GM23338 (cell line): Measurements from ENCODE around the gene FBLN2. TPM values are rescaled to one million over a fixed set of nuclear protein-coding genes. Genes with fewer than 3 reads are reported as not detected.

Experiments
- ATAC-seq: fragments of 200-7000 bp; cut with Tn5 transposase; 3 replicates; pipeline ENCODE4 v1.9.1; 2020
- DNase-seq: peaks from one replicate; pipeline ENCODE4 v3.0.0-alpha.2; 2015; ENCODE audit warnings: low spot score
- H2AFZ ChIP-seq: fragments of 200-600 bp; sonication (generic); 2 replicates; pipeline ENCODE4 v1.8.0; 2016; ENCODE audit warnings: antibody characterized with exemption, mild to moderate bottlenecking, moderate library complexity
- H3F3A ChIP-seq: fragments of 200-600 bp; sonication (generic); replicated peaks from 2 replicates; pipeline ENCODE4 v1.8.0; 2017; ENCODE audit warnings: antibody characterized with exemption, mixed run types, low read depth
- H3K27ac ChIP-seq: fragments of 200-600 bp; sonication (generic); 2 replicates; pipeline ENCODE4 v1.6.1; 2016; ENCODE audit warnings: low read depth
- H3K27me3 ChIP-seq: fragments of 200-600 bp; sonication (generic); 2 replicates; pipeline ENCODE4 v1.8.0; 2016; ENCODE audit warnings: mild to moderate bottlenecking, mixed run types, moderate library complexity; ENCODE audit not compliant: insufficient read depth
- H3K36me3 ChIP-seq: fragments of 200-600 bp; sonication (generic); 2 replicates; pipeline ENCODE4 v1.8.0; 2016; ENCODE audit warnings: mild to moderate bottlenecking; ENCODE audit not compliant: insufficient read depth
- H3K4me1 ChIP-seq: fragments of 200-600 bp; sonication (generic); 2 replicates; pipeline ENCODE4 v1.8.0; 2016; ENCODE audit warnings: mild to moderate bottlenecking, moderate library complexity; ENCODE audit not compliant: insufficient read depth
- H3K4me2 ChIP-seq: fragments of 200-600 bp; sonication (generic); 2 replicates; pipeline ENCODE4 v1.7.1; 2017; ENCODE audit warnings: mixed run types
- H3K4me3 ChIP-seq: fragments of 200-600 bp; sonication (generic); 2 replicates; pipeline ENCODE4 v1.6.1; 2016; ENCODE audit warnings: mixed run types
- H3K79me2 ChIP-seq: fragments of 200-600 bp; sonication (generic); replicated peaks from 2 replicates; pipeline ENCODE4 v1.8.0; 2017; ENCODE audit warnings: mild to moderate bottlenecking; ENCODE audit not compliant: insufficient read depth
- H3K9me2 ChIP-seq: fragments of 200-600 bp; sonication (generic); 2 replicates; pipeline ENCODE4 v1.8.0; 2017; ENCODE audit not compliant: insufficient read depth
- H4K20me1 ChIP-seq: fragments of 200-600 bp; sonication (generic); replicated peaks from 2 replicates; pipeline ENCODE4 v1.8.0; 2017; ENCODE audit warnings: mild to moderate bottlenecking; ENCODE audit not compliant: insufficient read depth
- H3K27ac Mint-ChIP-seq: 2 replicates; pipeline ENCODE4 v1.8.0; 2020; ENCODE audit warnings: inconsistent platforms, mild to moderate bottlenecking, moderate library complexity, mixed read lengths
- H3K27me3 Mint-ChIP-seq: 3 replicates; pipeline ENCODE4 v1.8.0; 2022; ENCODE audit warnings: low read depth, mild to moderate bottlenecking, moderate library complexity, mixed read lengths, inconsistent platforms; ENCODE audit not compliant: insufficient read depth, poor library complexity
- H3K36me3 Mint-ChIP-seq: 3 replicates; pipeline ENCODE4 v1.8.0; 2021; ENCODE audit warnings: low read depth, mild to moderate bottlenecking, inconsistent platforms, moderate library complexity, mixed read lengths
- H3K4me1 Mint-ChIP-seq: 3 replicates; pipeline ENCODE4 v1.8.0; 2020; ENCODE audit warnings: mild to moderate bottlenecking, inconsistent platforms, mixed read lengths
- H3K4me3 Mint-ChIP-seq: 3 replicates; pipeline ENCODE4 v1.8.0; 2021; ENCODE audit warnings: moderate library complexity, mild to moderate bottlenecking, inconsistent platforms, mixed read lengths
- H3K9me3 Mint-ChIP-seq: 3 replicates; pipeline ENCODE4 v1.8.0; 2020; ENCODE audit warnings: moderate library complexity, mild to moderate bottlenecking, inconsistent platforms, mixed read lengths
- CREB1 ChIP-seq: fragments of 250-450 bp; sonication (Bioruptor Pico); IDR thresholded peaks from 2 replicates; pipeline ENCODE4 v1.5.0; 2020; ENCODE audit warnings: low read depth, mild to moderate bottlenecking, moderate library complexity
- CTCF ChIP-seq, 2 experiments: fragments of 200-600 bp in 1 of 2; sonication (generic) in 1 of 2; conservative IDR thresholded peaks; 2 replicates each; pipeline versions ENCODE4 v1.5.1 to v1.6.1; 2016 to 2017; ENCODE audit warnings: antibody characterized with exemption in 2 of 2, low read depth in 2 of 2, mild to moderate bottlenecking in 2 of 2, moderate library complexity in 1 of 2
- ETS1 ChIP-seq: IDR thresholded peaks from 2 replicates; pipeline ENCODE4 v1.6.1; 2016; ENCODE audit warnings: antibody characterized with exemption
- EZH2 ChIP-seq: fragments of 200-600 bp; sonication (generic); IDR thresholded peaks from one replicate; pipeline ENCODE4 v1.8.0; 2017; ENCODE audit warnings: antibody characterized with exemption, mild to moderate bottlenecking, low read depth; ENCODE audit not compliant: unreplicated experiment
- EZH2phosphoT487 ChIP-seq: fragments of 200-600 bp; sonication (generic); IDR thresholded peaks from one replicate; pipeline ENCODE4 v1.8.1; 2018; ENCODE audit warnings: antibody characterized with exemption; ENCODE audit not compliant: unreplicated experiment
- JUNB ChIP-seq: IDR thresholded peaks from one replicate; pipeline ENCODE4 v1.6.1; 2016; ENCODE audit warnings: antibody characterized with exemption; ENCODE audit not compliant: unreplicated experiment
- NANOG ChIP-seq: IDR thresholded peaks from 2 replicates; pipeline ENCODE4 v1.6.1; 2016; ENCODE audit warnings: antibody characterized with exemption, borderline replicate concordance
- POLR2AphosphoS5 ChIP-seq: IDR thresholded peaks from 2 replicates; pipeline ENCODE4 v1.6.1; 2016; ENCODE audit warnings: antibody characterized with exemption, low read depth
- REST ChIP-seq: IDR thresholded peaks from one replicate; pipeline ENCODE4 v1.6.1; 2018; ENCODE audit warnings: antibody characterized with exemption; ENCODE audit not compliant: unreplicated experiment
- STAT1 ChIP-seq: IDR thresholded peaks from one replicate; pipeline ENCODE4 v1.6.1; 2016; ENCODE audit warnings: antibody characterized with exemption; ENCODE audit not compliant: unreplicated experiment
- ZNF114 ChIP-seq: fragments of 250-450 bp; sonication (Bioruptor Pico); IDR thresholded peaks from 2 replicates; pipeline ENCODE4 v1.5.0; 2020; ENCODE audit warnings: mild to moderate bottlenecking, moderate library complexity
- ZNF331 ChIP-seq: fragments of 250-450 bp; sonication (Bioruptor Pico); IDR thresholded peaks from 2 replicates; pipeline ENCODE4 v1.5.0; 2020; ENCODE audit warnings: low read depth, mild to moderate bottlenecking, moderate library complexity
- ZNF462 ChIP-seq: fragments of 250-450 bp; sonication (Bioruptor Pico); IDR thresholded peaks from 2 replicates; pipeline ENCODE4 v1.5.0; 2020; ENCODE audit warnings: mild to moderate bottlenecking, moderate library complexity
- polyA plus RNA-seq: library from polyadenylated mRNA; unstranded; fragments of >200 nt; fragmentation: Nextera tagmentation; extraction: Ambion mirVana; gene quantifications from 2 replicates; pipeline ENCODE4 v1.2.1, GENCODE V29; 2016
- total RNA-seq: library from RNA; depleted of rRNA; stranded (reverse); fragments of >200 nt; shearing (Covaris generic); gene quantifications from 2 replicates; pipeline ENCODE4 v1.2.3, GENCODE V29; 2014

FBLN2 gene
- total and polyA plus RNA-seq, 2 experiments from 2014 or later, result 18.8 to 26.8 TPM

GRCh38 chr3:13530241-13531009 is 18.5 kb upstream of the FBLN2 start (continued):
- TF ChIP-seq ZNF462 (CRISPR knock-in tag), result no peak
- no peak for TF ChIP-seq ZNF331 (CRISPR knock-in tag)

- no peak overlapping the region for H3K27ac ChIP-seq
- H3F3A ChIP-seq, result no peaks in the 10 kb centered on the region
- H3K27me3 ChIP-seq, result no peaks in the 10 kb centered on the region
- Mint-ChIP-seq H3K27me3 (peaks cover 20% of the 10 kb centered on the region), H3K27ac (no peak overlapping the region), H3K4me3 (no peak overlapping the region), H3K4me1 (peaks cover 29% of the 10 kb centered on the region), H3K9me3 (no peaks in the 10 kb centered on the region; the same call in 2 of the 3 replicates), H3K36me3 (no peaks in the 10 kb centered on the region)
- H3K36me3 ChIP-seq, result no peaks in the 10 kb centered on the region
- ATAC-seq, result no peak
- H3K4me3 ChIP-seq, result no peak overlapping the region
- no peaks in the 10 kb centered on the region for H3K9me2 ChIP-seq
- H3K4me2 ChIP-seq, result no peak overlapping the region
- no peaks in the 10 kb centered on the region for H3K79me2 ChIP-seq
- H4K20me1 ChIP-seq, result no peaks in the 10 kb centered on the region
- H2AFZ ChIP-seq, result no peak overlapping the region
- peaks cover 8% of the 10 kb centered on the region for H3K4me1 ChIP-seq
- no peak for DNase-seq
- TF ChIP-seq EZH2 (no peak), REST (no peak), JUNB (no peak), STAT1 (no peak), ETS1 (no peak), CTCF (conservative IDR thresholded peaks at IDR 0.05; ENCODE audit: low read depth in 2 of 2) (no peak), EZH2phosphoT487 (no peak), NANOG (no peak), ZNF114 (CRISPR knock-in tag) (no peak), CREB1 (no peak), POLR2AphosphoS5 (no peak)
Measured at GRCh38 chr3:13532085-13532484, 16.8 kb upstream of the FBLN2 start.
